Stimulated activated CD4-positive, alpha-beta T cell treated with anti-CD3 and anti-CD28 coated beads, Interleukin-15, amount 100 ng/mL, for 1 hour (primary cell): ENCODE measurements around the gene TES.
A peak's percentile ranks its signal among the peaks of the same experiment; 100 is the strongest.
"Not testable (repeated sequence)": the region's sequence is repeated elsewhere in the genome, so short reads cannot be mapped to it uniquely, and the experiment has no call there.

Experiments
- DNase-seq, 2 donors: peaks; one replicate each; pipeline ENCODE4 v3.0.0-alpha.2; 2020; ENCODE audit warnings: low read depth in 1 of 2, low spot score in 1 of 2

TES gene

GRCh38 chr7:116210345-116211005 lies at the start of gene TES:
TSS of gene TES (plus strand) at chr7:116210539. CDS start at chr7:116210708, 169 bp downstream.
- DNase-seq, result peak; percentile 46 to 56

GRCh38 chr7:116161728-116162127 lies 48.6 kb upstream of the TES start:
- DNase-seq, result no peak

GRCh38 chr7:116162254-116162653 lies 48.1 kb upstream of the TES start:
- no peak for DNase-seq

GRCh38 chr7:116162992-116163391 lies 47.3 kb upstream of the TES start:
- DNase-seq, result no peak

GRCh38 chr7:116164552-116165306 lies 45.6 kb upstream of the TES start:
- no peak for DNase-seq

GRCh38 chr7:116165717-116166116 lies 44.6 kb upstream of the TES start:
- DNase-seq, result no peak

- DNase-seq, result no peak
Observed at GRCh38 chr7:116166156-116166555, 44.2 kb upstream of the TES start.

GRCh38 chr7:116167177-116167576 lies 43.2 kb upstream of the TES start:
- DNase-seq, result no peak

- DNase-seq, result no peak
Observed at GRCh38 chr7:116169060-116169459, 41.3 kb upstream of the TES start.

GRCh38 chr7:116170180-116170579 lies 40.2 kb upstream of the TES start:
- no peak for DNase-seq

GRCh38 chr7:116171094-116171493 lies 39.2 kb upstream of the TES start:
- no peak for DNase-seq

- no peak for DNase-seq
Observed at GRCh38 chr7:116172353-116172752, 38.0 kb upstream of the TES start.

GRCh38 chr7:116173051-116174028 lies 37.0 kb upstream of the TES start:
- DNase-seq, result no peak

GRCh38 chr7:116175095-116175494 lies 35.2 kb upstream of the TES start:
- DNase-seq, result not testable (repeated sequence)

GRCh38 chr7:116176226-116176625 lies 34.1 kb upstream of the TES start:
- DNase-seq, result no peak

GRCh38 chr7:116177009-116177408 lies 33.3 kb upstream of the TES start:
- DNase-seq, result no peak

GRCh38 chr7:116180302-116180701 lies 30.0 kb upstream of the TES start:
- DNase-seq, result no peak

- no peak for DNase-seq
Observed at GRCh38 chr7:116182023-116182422, 28.3 kb upstream of the TES start.

GRCh38 chr7:116185450-116185849 lies 24.9 kb upstream of the TES start:
- DNase-seq, result no peak

GRCh38 chr7:116185956-116186355 lies 24.4 kb upstream of the TES start:
- DNase-seq, result no peak

GRCh38 chr7:116187400-116187799 lies 22.9 kb upstream of the TES start:
- no peak for DNase-seq
